ENCODE measurements around the gene MTUS2. TPM values are rescaled to one million over a fixed set of nuclear protein-coding genes. Genes with fewer than 3 reads are reported as not detected.

MTUS2 gene
- total and polyA plus RNA-seq, 5 donors from 2014 or later: 0.02 to 0.03 (median 0.03) TPM; not detected in 2

DNA sequence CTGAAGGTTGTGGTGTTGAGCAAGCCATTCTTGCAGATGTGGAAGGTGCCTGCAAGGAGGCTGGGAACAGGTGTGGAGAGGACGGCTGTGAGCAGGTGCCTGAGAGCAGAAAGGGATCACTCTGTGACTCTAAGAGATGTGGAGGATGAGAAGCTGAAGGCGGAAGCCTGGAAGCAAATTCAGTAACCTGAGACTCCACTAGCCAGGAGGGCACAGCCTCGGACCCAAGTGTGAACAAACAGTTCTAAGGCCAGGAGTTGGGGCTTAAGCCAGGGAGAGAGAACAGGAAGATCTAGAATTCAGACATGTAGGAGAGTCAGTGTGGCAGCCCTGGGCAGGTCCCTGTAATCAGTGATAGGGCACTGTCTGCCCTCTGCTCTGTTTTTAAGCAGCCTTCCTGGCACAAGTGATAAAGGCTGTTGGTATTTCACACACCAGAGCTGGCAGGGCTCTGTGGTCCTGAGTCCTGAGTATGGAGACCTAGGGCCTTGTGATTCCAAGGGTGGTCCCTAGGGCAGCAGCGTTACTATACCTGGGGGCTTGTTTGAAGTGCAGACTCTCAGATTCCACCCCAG, 644.1 kb downstream of the MTUS2 start:
- Histone ChIP-seq H3K27ac (ENCODE audit: insufficient read depth, low read length, poor library complexity, severe bottlenecking) (no peak overlapping the region), H3K27me3 (ENCODE audit: control insufficient read depth, insufficient read depth, low read length) (peaks cover 10% of the 10 kb centered on the region)
- H3K27ac Mint-ChIP-seq: no peak overlapping the region

DNA sequence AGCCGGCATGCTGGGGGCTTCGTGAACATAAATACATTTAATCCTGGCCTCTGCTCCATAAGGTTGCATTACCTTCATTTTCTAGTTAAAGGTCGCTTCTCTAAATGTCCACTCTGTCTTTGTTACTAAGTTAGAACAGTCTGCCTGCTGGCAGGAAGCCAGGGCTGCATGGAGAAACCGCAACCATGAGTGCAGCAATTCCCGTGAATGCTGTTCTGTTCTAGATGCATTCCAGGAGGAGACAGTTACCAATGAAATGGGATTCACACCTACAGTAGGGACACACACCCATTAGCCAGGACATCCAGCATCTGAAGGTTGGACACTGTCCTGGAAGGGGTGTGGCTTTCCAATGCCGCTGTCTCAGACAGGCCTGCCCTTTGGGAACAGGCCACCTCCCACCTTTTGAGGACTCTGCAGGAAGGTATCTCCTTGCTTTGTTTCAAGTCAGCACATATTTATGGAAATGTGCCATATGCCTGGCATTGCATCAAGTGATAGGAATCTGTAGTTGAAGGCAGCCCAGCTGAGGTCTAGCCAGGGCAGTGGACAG, 645.7 kb downstream of the MTUS2 start:
- no peak overlapping the region for H3K4me3 Mint-ChIP-seq
- H3K4me3 ChIP-seq (ENCODE audit: low read depth, low read length): no peak overlapping the region
- no peaks in the 10 kb centered on the region for H3K36me3 ChIP-seq (ENCODE audit: control insufficient read depth, insufficient read depth, low read length)
- H3K36me3 Mint-ChIP-seq: no peaks in the 10 kb centered on the region
- peaks cover 0 to 1% (median 0%) of the 10 kb centered on the region in 7 donors for H3K9me3 Mint-ChIP-seq
- no peak for ATAC-seq (ENCODE audit: low read depth in 2 of 2)
- peaks cover 3% of the 10 kb centered on the region for H3K27me3 Mint-ChIP-seq
- no peak overlapping the region for H3K27ac ChIP-seq (ENCODE audit: insufficient read depth, low read length, poor library complexity, severe bottlenecking)
- peaks cover 6% of the 10 kb centered on the region for H3K27me3 ChIP-seq (ENCODE audit: control insufficient read depth, insufficient read depth, low read length)
- H3K4me1 ChIP-seq (ENCODE audit: control insufficient read depth, insufficient read depth, low read length, poor library complexity, severe bottlenecking): no peaks in the 10 kb centered on the region
- no peaks in the 10 kb centered on the region for H3K9me3 ChIP-seq (ENCODE audit: control insufficient read depth in 2 of 2, low read length in 2 of 2)
- no peak for DNase-seq
- no peaks in the 10 kb centered on the region for H3K4me1 Mint-ChIP-seq
- H3K27ac Mint-ChIP-seq: no peak overlapping the region

More for the DNA sequence above, 644.1 kb downstream of the MTUS2 start:
- Mint-ChIP-seq H3K9me3 (peaks cover 0 to 1% (median 0%) of the 10 kb centered on the region in 7 donors), H3K4me3 (no peak overlapping the region), H3K36me3 (no peaks in the 10 kb centered on the region), H3K4me1 (no peaks in the 10 kb centered on the region), H3K27me3 (peaks cover 5% of the 10 kb centered on the region)
- ATAC-seq (ENCODE audit: low read depth in 2 of 2) (no peak), DNase-seq (no peak)
- Histone ChIP-seq H3K4me3 (ENCODE audit: low read depth, low read length) (no peak overlapping the region), H3K36me3 (ENCODE audit: control insufficient read depth, insufficient read depth, low read length) (no peaks in the 10 kb centered on the region), H3K4me1 (ENCODE audit: control insufficient read depth, insufficient read depth, low read length, poor library complexity, severe bottlenecking) (no peaks in the 10 kb centered on the region), H3K9me3 (ENCODE audit: control insufficient read depth in 2 of 2, low read length in 2 of 2) (no peaks in the 10 kb centered on the region)

DNA sequence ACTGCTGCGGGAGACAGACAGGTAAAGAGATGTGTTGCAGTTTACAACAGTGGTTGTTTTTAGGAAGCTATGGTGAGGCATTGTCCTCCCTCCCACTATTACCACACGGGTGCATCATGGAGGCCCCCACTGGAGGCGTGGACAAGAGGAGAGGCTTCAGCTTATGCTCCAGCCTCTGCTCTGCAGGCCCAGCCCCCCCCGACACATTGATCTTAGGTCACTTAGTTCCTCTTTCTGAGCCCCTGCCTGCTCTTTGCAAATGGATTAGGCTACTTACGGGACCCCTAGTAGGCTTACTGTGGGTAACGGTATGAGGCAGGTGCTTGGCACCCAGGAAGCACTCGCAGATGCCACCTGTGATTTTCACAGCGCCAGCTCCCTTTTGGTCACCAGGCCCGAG, 651.4 kb downstream of the MTUS2 start:
- Mint-ChIP-seq H3K4me1 (no peaks in the 10 kb centered on the region), H3K27ac (no peak overlapping the region), H3K4me3 (no peak overlapping the region), H3K9me3 (peaks cover 0 to 2% (median 0%) of the 10 kb centered on the region in 7 donors), H3K27me3 (peaks cover 8% of the 10 kb centered on the region), H3K36me3 (no peaks in the 10 kb centered on the region)
- H3K27me3 ChIP-seq (ENCODE audit: control insufficient read depth, insufficient read depth, low read length): no peaks in the 10 kb centered on the region
- no peak overlapping the region for H3K27ac ChIP-seq (ENCODE audit: insufficient read depth, low read length, poor library complexity, severe bottlenecking)
- no peak for DNase-seq
- no peak for ATAC-seq (ENCODE audit: low read depth in 2 of 2)
- H3K36me3 ChIP-seq (ENCODE audit: control insufficient read depth, insufficient read depth, low read length): no peaks in the 10 kb centered on the region
- H3K4me3 ChIP-seq (ENCODE audit: low read depth, low read length): no peak overlapping the region
- H3K4me1 ChIP-seq (ENCODE audit: control insufficient read depth, insufficient read depth, low read length, poor library complexity, severe bottlenecking): no peaks in the 10 kb centered on the region
- H3K9me3 ChIP-seq (ENCODE audit: control insufficient read depth in 2 of 2, low read length in 2 of 2): no peaks in the 10 kb centered on the region

DNA sequence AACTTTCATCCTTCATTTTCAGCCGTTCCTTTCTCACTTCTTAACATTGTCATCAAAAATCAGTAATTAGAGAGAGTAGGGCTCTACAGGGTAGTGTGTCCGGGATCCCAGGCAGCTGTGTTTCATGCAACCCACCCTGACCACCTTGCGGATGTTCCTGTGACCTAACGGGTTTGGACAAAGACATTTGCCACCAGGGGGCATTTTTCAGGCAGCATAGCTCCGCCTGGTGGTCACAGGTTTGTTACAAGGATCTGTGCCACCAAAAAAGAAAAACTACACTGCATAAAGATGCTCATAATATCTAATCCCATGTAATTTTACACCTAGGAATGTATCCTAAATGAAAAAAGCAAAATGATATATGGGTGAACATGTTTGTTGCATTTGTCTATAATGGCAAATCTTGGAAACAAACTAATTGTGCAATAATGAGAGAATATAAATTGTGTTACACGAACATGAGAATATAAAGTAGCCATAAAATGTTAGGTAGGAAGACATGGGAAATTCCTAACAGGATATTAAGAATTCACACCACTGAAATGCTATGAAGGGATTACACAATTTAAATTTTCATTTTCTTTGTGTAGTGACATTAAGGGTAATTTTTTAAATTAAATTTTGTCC, 652.3 kb downstream of the MTUS2 start:
- no peak for ATAC-seq (ENCODE audit: low read depth in 2 of 2)

DNA sequence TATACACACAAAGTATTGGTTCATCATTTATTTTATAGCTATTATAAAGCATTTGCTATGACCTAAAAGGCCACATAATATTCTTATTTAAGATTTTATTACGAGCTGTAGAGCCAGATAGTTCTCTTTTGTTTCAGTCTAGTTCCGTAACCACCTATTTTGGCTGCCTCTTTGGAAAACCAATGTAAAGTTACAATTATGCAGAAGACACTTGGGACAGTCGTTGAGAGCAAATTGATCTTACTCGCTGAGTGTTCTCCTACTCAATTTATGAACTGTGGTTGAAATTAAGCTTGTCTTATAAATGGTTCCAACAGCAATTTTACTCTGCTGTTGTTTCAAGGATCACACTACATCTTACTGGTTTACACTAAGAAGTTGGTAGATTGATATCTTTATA, 653.0 kb downstream of the MTUS2 start:
- DNase-seq (no peak), ATAC-seq (ENCODE audit: low read depth in 2 of 2) (no peak)
- Mint-ChIP-seq H3K4me3 (no peak overlapping the region), H3K4me1 (no peaks in the 10 kb centered on the region), H3K27ac (no peak overlapping the region), H3K36me3 (no peaks in the 10 kb centered on the region), H3K27me3 (peaks cover 11% of the 10 kb centered on the region), H3K9me3 (peaks cover 0 to 2% (median 0%) of the 10 kb centered on the region in 7 donors)
- no peaks in the 10 kb centered on the region for H3K4me1 ChIP-seq (ENCODE audit: control insufficient read depth, insufficient read depth, low read length, poor library complexity, severe bottlenecking)
- no peak overlapping the region for H3K4me3 ChIP-seq (ENCODE audit: low read depth, low read length)
- no peaks in the 10 kb centered on the region for H3K36me3 ChIP-seq (ENCODE audit: control insufficient read depth, insufficient read depth, low read length)
- H3K9me3 ChIP-seq (ENCODE audit: control insufficient read depth in 2 of 2, low read length in 2 of 2): no peaks in the 10 kb centered on the region
- H3K27me3 ChIP-seq (ENCODE audit: control insufficient read depth, insufficient read depth, low read length): peaks cover 2% of the 10 kb centered on the region
- no peak overlapping the region for H3K27ac ChIP-seq (ENCODE audit: insufficient read depth, low read length, poor library complexity, severe bottlenecking)

More for the DNA sequence above, 652.3 kb downstream of the MTUS2 start:
- Histone ChIP-seq H3K4me3 (ENCODE audit: low read depth, low read length) (no peak overlapping the region), H3K9me3 (ENCODE audit: control insufficient read depth in 2 of 2, low read length in 2 of 2) (no peaks in the 10 kb centered on the region), H3K4me1 (ENCODE audit: control insufficient read depth, insufficient read depth, low read length, poor library complexity, severe bottlenecking) (no peaks in the 10 kb centered on the region), H3K36me3 (ENCODE audit: control insufficient read depth, insufficient read depth, low read length) (no peaks in the 10 kb centered on the region), H3K27ac (ENCODE audit: insufficient read depth, low read length, poor library complexity, severe bottlenecking) (no peak overlapping the region), H3K27me3 (ENCODE audit: control insufficient read depth, insufficient read depth, low read length) (peaks cover 2% of the 10 kb centered on the region)
- peak; percentile 4 to 65 (median 9) for DNase-seq
- H3K4me1 Mint-ChIP-seq: no peaks in the 10 kb centered on the region
- H3K27ac Mint-ChIP-seq: no peak overlapping the region
- peaks cover 11% of the 10 kb centered on the region for H3K27me3 Mint-ChIP-seq
- H3K36me3 Mint-ChIP-seq: no peaks in the 10 kb centered on the region
- peaks cover 0 to 2% (median 0%) of the 10 kb centered on the region in 7 donors for H3K9me3 Mint-ChIP-seq
- H3K4me3 Mint-ChIP-seq: no peak overlapping the region

DNA sequence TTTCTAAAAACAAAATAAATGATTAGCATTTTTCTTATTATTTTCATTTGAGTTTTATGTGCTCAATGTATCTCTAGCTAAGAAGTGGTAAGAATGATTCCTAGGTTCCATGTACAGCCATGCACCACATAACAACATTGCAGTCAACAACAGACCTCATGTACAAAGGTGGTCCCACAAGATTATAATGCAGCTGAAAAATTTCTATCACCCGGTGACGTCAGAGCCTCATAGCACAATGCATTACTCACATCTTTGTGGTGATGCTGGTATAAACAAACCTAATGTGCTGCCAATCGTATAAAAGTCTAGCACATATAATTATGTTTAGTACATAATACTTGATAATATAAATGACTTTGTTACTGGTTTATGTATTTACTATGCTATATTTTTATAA, 654.9 kb downstream of the MTUS2 start:
- Mint-ChIP-seq H3K36me3 (no peaks in the 10 kb centered on the region), H3K4me3 (no peak overlapping the region), H3K9me3 (peaks cover 0 to 2% (median 0%) of the 10 kb centered on the region in 7 donors), H3K4me1 (no peaks in the 10 kb centered on the region), H3K27ac (no peak overlapping the region), H3K27me3 (peaks cover 11% of the 10 kb centered on the region)
- no peak overlapping the region for H3K27ac ChIP-seq (ENCODE audit: insufficient read depth, low read length, poor library complexity, severe bottlenecking)
- H3K4me1 ChIP-seq (ENCODE audit: control insufficient read depth, insufficient read depth, low read length, poor library complexity, severe bottlenecking): no peaks in the 10 kb centered on the region
- H3K36me3 ChIP-seq (ENCODE audit: control insufficient read depth, insufficient read depth, low read length): no peaks in the 10 kb centered on the region
- no peaks in the 10 kb centered on the region for H3K9me3 ChIP-seq (ENCODE audit: control insufficient read depth in 2 of 2, low read length in 2 of 2)
- H3K27me3 ChIP-seq (ENCODE audit: control insufficient read depth, insufficient read depth, low read length): peaks cover 2% of the 10 kb centered on the region
- ATAC-seq (ENCODE audit: low read depth in 2 of 2): no peak
- no peak for DNase-seq
- no peak overlapping the region for H3K4me3 ChIP-seq (ENCODE audit: low read depth, low read length)

DNA sequence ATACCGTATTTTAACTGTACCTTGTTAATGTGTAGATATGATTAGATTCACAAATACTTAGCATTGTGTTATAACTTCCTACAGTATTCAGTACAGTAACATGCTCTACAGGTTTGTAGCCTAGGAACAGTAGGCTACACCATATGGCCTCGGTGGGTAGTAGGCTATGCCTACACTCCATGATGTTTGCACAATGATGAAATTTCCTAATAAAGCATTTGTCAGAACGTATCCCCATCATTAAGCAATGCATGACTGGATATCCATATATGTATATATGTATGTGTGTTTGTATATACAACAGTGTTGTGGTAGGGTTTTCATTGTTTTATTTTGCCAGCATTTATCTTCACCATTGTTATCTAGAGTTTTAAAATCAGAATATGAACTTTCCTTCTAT, 655.9 kb downstream of the MTUS2 start:
- no peak for ATAC-seq (ENCODE audit: low read depth in 2 of 2)
- no peaks in the 10 kb centered on the region for H3K9me3 ChIP-seq (ENCODE audit: control insufficient read depth in 2 of 2, low read length in 2 of 2)
- H3K4me1 Mint-ChIP-seq: no peaks in the 10 kb centered on the region
- no peaks in the 10 kb centered on the region for H3K4me1 ChIP-seq (ENCODE audit: control insufficient read depth, insufficient read depth, low read length, poor library complexity, severe bottlenecking)
- H3K36me3 Mint-ChIP-seq: no peaks in the 10 kb centered on the region
- H3K27me3 ChIP-seq (ENCODE audit: control insufficient read depth, insufficient read depth, low read length): peaks cover 2% of the 10 kb centered on the region
- H3K27ac ChIP-seq (ENCODE audit: insufficient read depth, low read length, poor library complexity, severe bottlenecking): no peak overlapping the region
- H3K27me3 Mint-ChIP-seq: peaks cover 11% of the 10 kb centered on the region
- H3K4me3 ChIP-seq (ENCODE audit: low read depth, low read length): no peak overlapping the region
- H3K27ac Mint-ChIP-seq: no peak overlapping the region
- no peaks in the 10 kb centered on the region for H3K36me3 ChIP-seq (ENCODE audit: control insufficient read depth, insufficient read depth, low read length)
- no peak for DNase-seq
- H3K9me3 Mint-ChIP-seq: no peaks in the 10 kb centered on the region
- H3K4me3 Mint-ChIP-seq: no peak overlapping the region
